Skeletal muscle tissue (tissue), 4 donors: ENCODE results near the gene SORCS3. TPM values are rescaled to one million over a fixed set of nuclear protein-coding genes. Genes with fewer than 3 reads are reported as not detected.

ENCODE experiments used
- H3K27ac ChIP-seq: one replicate; pipeline ENCODE4 v1.7.0; 2013; ENCODE audit warnings: mild to moderate bottlenecking, low read depth, low read length, inconsistent platforms
- H3K27me3 ChIP-seq, 3 donors: one replicate each; pipeline ENCODE4 v1.7.0; 2013; ENCODE audit warnings: low read length in 3 of 3; ENCODE audit not compliant: control insufficient read depth in 3 of 3, insufficient read depth in 3 of 3
- H3K36me3 ChIP-seq, 3 donors: one replicate each; pipeline ENCODE4 v1.7.0; 2013; ENCODE audit warnings: low read length in 3 of 3; ENCODE audit not compliant: control insufficient read depth in 3 of 3, insufficient read depth in 3 of 3
- H3K4me1 ChIP-seq, 3 donors: one replicate each; pipeline ENCODE4 v1.7.0; 2013; ENCODE audit warnings: low read length in 3 of 3, mild to moderate bottlenecking in 3 of 3; ENCODE audit not compliant: control insufficient read depth in 3 of 3, insufficient read depth in 3 of 3
- H3K4me3 ChIP-seq, 3 donors: one replicate each; pipeline ENCODE4 v1.7.0; 2013; ENCODE audit warnings: low read length in 3 of 3
- H3K9ac ChIP-seq, 3 donors: one replicate each; pipeline ENCODE4 v1.7.0; 2013; ENCODE audit warnings: low read length in 3 of 3, mild to moderate bottlenecking in 3 of 3, moderate library complexity in 2 of 3, low read depth in 1 of 3
- H3K9me3 ChIP-seq, 3 donors: one replicate each; pipeline ENCODE4 v1.7.0; 2013; ENCODE audit warnings: low read length in 3 of 3; ENCODE audit not compliant: control insufficient read depth in 3 of 3
- total RNA-seq: library from RNA; depleted of rRNA; stranded (reverse); fragments of >200 nt; gene quantifications from one replicate; pipeline ENCODE4 v1.2.3, GENCODE V29; 2014
- donor health status: Osteomylitis.

SORCS3 gene
- total RNA-seq, 1 donor from 2014 or later: 0.52 TPM

- Histone ChIP-seq H3K9me3 (no peaks in the 10 kb centered on the region), H3K36me3 (no peaks in the 10 kb centered on the region), H3K27ac (no peak overlapping the region), H3K9ac (no peak overlapping the region), H3K4me1 (no peaks in the 10 kb centered on the region), H3K27me3 (no peaks in the 10 kb centered on the region), H3K4me3 (no peak overlapping the region)
These were observed 513.6 kb downstream of the SORCS3 start for GRCh38 chr10:105154736-105155135.

GRCh38 chr10:105159268-105159667, 518.2 kb downstream of the SORCS3 start:
- Histone ChIP-seq H3K27ac (no peak overlapping the region), H3K9ac (no peak overlapping the region), H3K4me1 (no peaks in the 10 kb centered on the region), H3K36me3 (no peaks in the 10 kb centered on the region), H3K27me3 (no peaks in the 10 kb centered on the region), H3K4me3 (no peak overlapping the region), H3K9me3 (no peaks in the 10 kb centered on the region)

- Histone ChIP-seq H3K4me1 (no peaks in the 10 kb centered on the region), H3K27ac (no peak overlapping the region), H3K4me3 (no peak overlapping the region), H3K9me3 (no peaks in the 10 kb centered on the region), H3K9ac (no peak overlapping the region), H3K36me3 (no peaks in the 10 kb centered on the region), H3K27me3 (no peaks in the 10 kb centered on the region)
These were observed 520.1 kb downstream of the SORCS3 start for GRCh38 chr10:105161149-105161548.

DNA sequence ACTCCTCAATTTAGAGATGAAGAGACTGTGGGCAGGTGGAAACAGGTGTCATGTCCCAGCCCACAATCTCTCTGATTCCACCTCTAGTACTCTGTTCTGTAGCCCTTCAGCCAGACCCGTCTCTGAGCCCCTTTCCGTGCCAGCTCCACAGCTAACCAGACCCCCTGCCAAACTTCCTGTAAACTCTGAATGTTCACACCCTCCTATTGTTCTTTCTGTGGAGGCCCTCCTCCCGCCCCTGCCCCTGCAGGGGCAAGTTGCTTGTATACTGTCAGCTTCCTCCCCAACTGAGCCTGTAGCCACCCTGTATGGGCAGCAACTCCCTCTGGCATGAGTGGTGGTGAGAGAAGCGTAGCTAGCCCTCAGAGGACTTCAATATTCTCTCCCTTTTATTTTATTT, 520.7 kb downstream of the SORCS3 start:
- no peaks in the 10 kb centered on the region for H3K4me1 ChIP-seq
- H3K27me3 ChIP-seq: no peaks in the 10 kb centered on the region
- no peak overlapping the region for H3K9ac ChIP-seq
- no peaks in the 10 kb centered on the region for H3K36me3 ChIP-seq
- no peaks in the 10 kb centered on the region for H3K9me3 ChIP-seq
- no peak overlapping the region for H3K4me3 ChIP-seq
- H3K27ac ChIP-seq: no peak overlapping the region

- no peaks in the 10 kb centered on the region for H3K4me1 ChIP-seq
- no peaks in the 10 kb centered on the region for H3K27me3 ChIP-seq
- H3K4me3 ChIP-seq: no peak overlapping the region
- no peaks in the 10 kb centered on the region for H3K9me3 ChIP-seq
- H3K36me3 ChIP-seq: no peaks in the 10 kb centered on the region
- no peak overlapping the region for H3K9ac ChIP-seq
- H3K27ac ChIP-seq: no peak overlapping the region
These were observed 529.4 kb downstream of the SORCS3 start for GRCh38 chr10:105170521-105170920.

DNA sequence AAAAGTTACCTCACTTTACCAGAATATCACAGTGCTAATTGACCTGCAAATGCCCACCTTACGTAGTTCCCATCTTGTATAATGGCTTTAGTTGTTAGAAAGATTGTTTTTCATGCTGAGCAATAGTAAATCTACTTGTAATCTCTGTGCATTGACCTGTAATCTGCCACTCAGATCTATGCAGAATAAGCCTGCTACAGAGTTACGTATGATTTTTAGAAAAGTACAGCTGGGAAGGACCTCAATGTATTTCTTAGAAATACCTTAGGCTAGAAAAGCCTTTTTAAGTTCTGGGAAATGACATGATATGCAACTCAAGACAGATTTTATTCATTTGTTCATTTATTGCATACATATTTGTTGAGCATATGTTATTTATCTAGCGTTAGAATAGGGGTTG, 530.9 kb downstream of the SORCS3 start:
- no peak overlapping the region for H3K9ac ChIP-seq
- no peak overlapping the region for H3K4me3 ChIP-seq
- H3K9me3 ChIP-seq: no peaks in the 10 kb centered on the region
- H3K36me3 ChIP-seq: no peaks in the 10 kb centered on the region
- no peak overlapping the region for H3K27ac ChIP-seq
- H3K27me3 ChIP-seq: no peaks in the 10 kb centered on the region
- no peaks in the 10 kb centered on the region for H3K4me1 ChIP-seq

GRCh38 chr10:105181626-105182025, 540.5 kb downstream of the SORCS3 start:
- no peak overlapping the region for H3K4me3 ChIP-seq
- no peaks in the 10 kb centered on the region for H3K27me3 ChIP-seq
- no peak overlapping the region for H3K9ac ChIP-seq
- H3K4me1 ChIP-seq: no peaks in the 10 kb centered on the region
- H3K36me3 ChIP-seq: no peaks in the 10 kb centered on the region
- H3K27ac ChIP-seq: no peak overlapping the region
- H3K9me3 ChIP-seq: no peaks in the 10 kb centered on the region

- Histone ChIP-seq H3K27me3 (no peaks in the 10 kb centered on the region), H3K9me3 (no peaks in the 10 kb centered on the region), H3K9ac (no peak overlapping the region), H3K4me1 (no peaks in the 10 kb centered on the region), H3K36me3 (no peaks in the 10 kb centered on the region), H3K27ac (no peak overlapping the region), H3K4me3 (no peak overlapping the region)
These were observed 542.4 kb downstream of the SORCS3 start for GRCh38 chr10:105183536-105183935.

DNA sequence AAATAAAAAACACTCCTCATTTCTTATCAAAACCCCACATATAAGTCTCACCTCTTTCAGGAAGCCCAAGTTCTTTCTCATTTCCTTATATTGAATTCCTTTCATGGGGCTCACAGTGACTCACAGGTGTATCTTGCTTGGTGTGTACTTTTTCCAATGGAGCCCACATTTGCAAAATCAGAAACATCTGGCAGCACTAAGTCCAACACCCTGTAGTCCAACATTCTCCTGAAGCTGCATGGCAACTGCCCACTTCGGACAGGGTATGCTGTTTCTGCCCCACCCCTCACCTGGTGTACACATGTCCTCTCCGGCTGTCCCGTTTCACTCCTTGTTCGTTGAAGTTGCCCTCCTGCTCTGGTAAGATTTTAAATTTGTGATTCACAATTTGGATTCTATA, 544.1 kb downstream of the SORCS3 start:
- H3K4me3 ChIP-seq: no peak overlapping the region
- H3K9ac ChIP-seq: no peak overlapping the region
- H3K27me3 ChIP-seq: no peaks in the 10 kb centered on the region
- H3K4me1 ChIP-seq: no peaks in the 10 kb centered on the region
- no peaks in the 10 kb centered on the region for H3K36me3 ChIP-seq
- H3K27ac ChIP-seq: no peak overlapping the region
- no peaks in the 10 kb centered on the region for H3K9me3 ChIP-seq

DNA sequence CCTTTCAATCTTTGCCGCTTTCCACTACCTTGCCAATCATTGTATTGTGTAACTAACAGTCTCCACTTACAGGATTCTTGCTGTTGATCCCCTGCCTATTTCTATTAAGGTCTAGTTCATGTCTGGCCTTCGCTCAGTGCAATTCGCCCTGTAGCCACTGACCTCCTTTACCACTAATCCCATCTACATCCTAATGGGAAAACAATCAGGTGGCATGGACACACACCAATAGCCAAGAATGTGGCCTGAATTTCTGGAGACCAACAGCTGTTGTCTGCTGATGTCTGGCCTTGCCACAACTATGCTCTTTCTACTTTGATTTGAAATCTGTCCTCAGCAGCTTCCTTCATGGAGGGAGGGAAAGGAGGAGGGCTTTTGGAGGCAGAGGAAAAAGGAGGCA, 546.2 kb downstream of the SORCS3 start:
- H3K4me3 ChIP-seq: no peak overlapping the region
- H3K4me1 ChIP-seq: no peaks in the 10 kb centered on the region
- H3K27me3 ChIP-seq: no peaks in the 10 kb centered on the region
- H3K36me3 ChIP-seq: no peaks in the 10 kb centered on the region
- no peak overlapping the region for H3K9ac ChIP-seq
- no peak overlapping the region for H3K27ac ChIP-seq
- H3K9me3 ChIP-seq: no peaks in the 10 kb centered on the region
